22Rv1 (cell line): Measurements from ENCODE around the gene LBHD2.

Experiments used
- H3K27ac ChIP-seq: fragments of 450-650 bp; 2 replicates; pipeline ENCODE4 v1.5.1; 2017
- ZFX ChIP-seq: fragments of 450-650 bp; IDR thresholded peaks from 2 replicates; pipeline ENCODE4 v1.6.1; 2017; ENCODE audit warnings: antibody characterized with exemption, borderline replicate concordance
- TF ChIP-seq, protein P1 (sequence below): fragments of 450-650 bp; IDR thresholded peaks from 2 replicates; pipeline ENCODE4 v1.5.1; 2017; ENCODE audit warnings: mild to moderate bottlenecking

Gene LBHD2

DNA sequence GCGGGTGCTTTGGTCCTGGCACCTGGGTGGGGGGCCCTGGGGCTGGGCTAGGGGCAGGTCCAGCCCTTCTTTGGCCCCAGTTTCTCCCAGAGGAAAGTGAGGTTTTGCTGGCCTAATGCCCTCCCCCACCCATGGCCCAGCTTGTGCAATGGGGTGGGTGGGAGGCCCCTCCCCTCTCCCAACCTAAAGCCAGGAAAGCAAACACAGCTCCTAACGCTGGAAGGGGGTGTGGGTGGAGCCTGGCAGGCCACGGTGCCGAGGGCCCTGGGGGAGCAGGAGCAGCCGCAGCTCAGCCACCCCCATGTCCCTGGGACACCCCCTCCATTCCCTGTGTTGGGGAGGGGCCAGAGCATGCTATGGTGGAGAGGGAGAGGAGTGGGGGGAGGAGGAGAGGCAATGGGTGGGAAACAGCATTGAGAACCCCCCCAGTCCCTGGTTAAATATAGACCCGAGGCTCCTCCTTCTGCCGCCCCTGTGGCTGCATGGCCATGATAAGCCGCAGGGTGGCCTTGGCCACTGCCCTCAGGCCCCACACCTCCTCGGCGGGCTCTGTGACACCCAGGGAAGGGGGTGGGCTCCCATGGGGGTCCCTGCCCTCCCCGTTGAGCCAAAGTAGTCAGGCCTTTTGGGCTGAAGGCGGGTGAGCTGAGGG lies 15.2 kb downstream of the LBHD2 start:
- no peak overlapping the region for H3K27ac ChIP-seq
- TF ChIP-seq ZFX = no peak
- TF ChIP-seq, protein P1, sequence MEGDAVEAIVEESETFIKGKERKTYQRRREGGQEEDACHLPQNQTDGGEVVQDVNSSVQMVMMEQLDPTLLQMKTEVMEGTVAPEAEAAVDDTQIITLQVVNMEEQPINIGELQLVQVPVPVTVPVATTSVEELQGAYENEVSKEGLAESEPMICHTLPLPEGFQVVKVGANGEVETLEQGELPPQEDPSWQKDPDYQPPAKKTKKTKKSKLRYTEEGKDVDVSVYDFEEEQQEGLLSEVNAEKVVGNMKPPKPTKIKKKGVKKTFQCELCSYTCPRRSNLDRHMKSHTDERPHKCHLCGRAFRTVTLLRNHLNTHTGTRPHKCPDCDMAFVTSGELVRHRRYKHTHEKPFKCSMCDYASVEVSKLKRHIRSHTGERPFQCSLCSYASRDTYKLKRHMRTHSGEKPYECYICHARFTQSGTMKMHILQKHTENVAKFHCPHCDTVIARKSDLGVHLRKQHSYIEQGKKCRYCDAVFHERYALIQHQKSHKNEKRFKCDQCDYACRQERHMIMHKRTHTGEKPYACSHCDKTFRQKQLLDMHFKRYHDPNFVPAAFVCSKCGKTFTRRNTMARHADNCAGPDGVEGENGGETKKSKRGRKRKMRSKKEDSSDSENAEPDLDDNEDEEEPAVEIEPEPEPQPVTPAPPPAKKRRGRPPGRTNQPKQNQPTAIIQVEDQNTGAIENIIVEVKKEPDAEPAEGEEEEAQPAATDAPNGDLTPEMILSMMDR = no peak

- no peak for TF ChIP-seq ZFX
- TF ChIP-seq, protein P1 = no peak
- no peak overlapping the region for H3K27ac ChIP-seq
Measured at GRCh38 chr14:103099733-103100280, 15.8 kb downstream of the LBHD2 start.

GRCh38 chr14:103100281-103101121 lies 16.5 kb downstream of the LBHD2 start:
- no peak for TF ChIP-seq ZFX
- TF ChIP-seq, protein P1 = no peak
- no peak overlapping the region for H3K27ac ChIP-seq

DNA sequence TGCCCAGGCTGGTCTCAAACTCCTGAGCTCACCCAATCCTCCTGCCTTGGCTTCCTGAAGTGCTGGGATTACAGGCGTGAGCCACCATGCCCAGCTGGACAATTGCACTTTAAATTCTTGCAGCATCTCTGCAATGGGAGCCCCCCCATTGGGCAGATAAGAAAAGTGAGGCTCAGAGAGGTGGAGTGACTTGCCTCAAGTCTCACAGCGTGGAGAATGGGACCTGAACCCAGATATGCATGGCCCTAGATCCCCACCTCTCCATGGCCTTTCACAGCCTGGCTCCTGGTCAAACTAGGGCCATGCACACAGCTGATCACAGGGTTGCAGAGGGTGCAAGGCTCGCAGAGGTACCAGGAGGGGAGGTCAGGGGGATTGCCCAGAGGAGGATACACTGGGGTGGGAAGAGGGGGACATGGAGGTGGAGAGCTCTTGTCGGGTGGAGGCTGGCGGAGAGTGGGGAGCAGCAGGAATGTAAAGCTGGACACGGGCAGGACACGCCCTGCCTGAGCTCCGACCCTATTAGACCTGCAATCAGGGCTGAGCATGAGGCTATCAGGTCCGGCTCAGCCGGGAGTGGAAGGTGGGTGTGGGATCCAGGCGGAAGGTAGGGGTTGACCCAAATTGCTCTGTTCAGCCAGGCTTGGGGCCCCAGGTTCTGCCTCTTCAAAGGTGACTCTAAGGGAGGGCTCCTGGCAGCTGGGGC lies 17.4 kb downstream of the LBHD2 start:
- TF ChIP-seq, protein P1 = no peak
- TF ChIP-seq ZFX = no peak

GRCh38 chr14:103101963-103102688 lies 18.1 kb downstream of the LBHD2 start:
- TF ChIP-seq ZFX = no peak
- TF ChIP-seq, protein P1 = no peak
- no peak overlapping the region for H3K27ac ChIP-seq

More for the DNA sequence above, 17.4 kb downstream of the LBHD2 start:
- no peak overlapping the region for H3K27ac ChIP-seq

- H3K27ac ChIP-seq = no peak overlapping the region
- no peak for TF ChIP-seq ZFX
- TF ChIP-seq, protein P1 = no peak
Measured at GRCh38 chr14:103102689-103103260, 18.8 kb downstream of the LBHD2 start.
